Stimulated activated CD8-positive, alpha-beta memory T cell treated with anti-CD3 and anti-CD28 coated beads, Interleukin-15, amount 100 ng/mL, for 1 hour (primary cell): ENCODE data around the gene TOX4.

ENCODE experiments used
- DNase-seq: peaks from one replicate; pipeline ENCODE4 v3.0.0-alpha.2; 2020; ENCODE audit warnings: low read depth

The TOX4 gene

DNA sequence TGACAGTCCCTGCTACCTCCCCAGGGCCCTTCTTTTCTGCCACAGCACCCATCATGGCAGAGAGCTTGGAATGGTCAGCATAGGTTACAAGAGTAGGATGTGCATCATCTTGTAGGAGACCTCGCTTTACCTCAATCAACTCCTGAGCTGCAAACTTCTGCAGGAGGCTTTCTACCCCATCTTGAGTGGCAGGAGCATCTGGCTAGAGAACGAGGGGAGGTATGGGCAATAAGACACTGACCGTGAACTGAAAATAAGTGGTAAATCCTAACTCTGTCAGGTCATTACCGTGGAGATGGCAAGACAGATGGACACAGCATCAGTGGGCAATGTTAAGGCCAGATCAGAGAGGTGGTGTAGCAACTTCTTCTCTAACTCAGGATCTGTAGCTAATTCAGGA, 26.4 kb downstream of the TOX4 start:
- DNase-seq = no peak

DNA sequence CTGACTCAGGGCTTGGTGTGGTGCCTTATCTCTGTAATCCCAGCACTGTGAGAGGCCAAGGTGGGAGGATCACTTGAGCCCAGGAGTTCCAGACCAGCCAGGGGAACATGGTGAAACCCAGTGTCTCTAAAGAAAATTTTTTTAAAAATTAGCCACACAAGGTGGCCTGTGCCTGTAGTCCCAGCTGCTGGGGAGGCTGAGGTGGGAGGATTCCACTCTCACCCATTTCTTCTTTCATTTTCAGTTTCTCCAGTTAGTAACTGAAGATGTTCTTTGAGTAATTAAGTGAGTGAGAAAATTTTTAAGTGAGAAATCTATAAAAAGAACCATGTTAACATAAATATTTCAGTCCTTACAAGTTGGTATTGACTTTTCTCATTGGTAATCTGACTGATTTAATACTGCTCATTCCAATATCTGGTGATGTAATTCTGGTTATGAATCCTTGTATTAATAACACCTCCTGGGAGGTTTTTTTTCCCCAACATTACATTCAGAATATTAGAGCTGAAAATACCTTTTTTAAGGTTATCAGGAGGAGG, 28.1 kb downstream of the TOX4 start:
- DNase-seq = no peak

DNA sequence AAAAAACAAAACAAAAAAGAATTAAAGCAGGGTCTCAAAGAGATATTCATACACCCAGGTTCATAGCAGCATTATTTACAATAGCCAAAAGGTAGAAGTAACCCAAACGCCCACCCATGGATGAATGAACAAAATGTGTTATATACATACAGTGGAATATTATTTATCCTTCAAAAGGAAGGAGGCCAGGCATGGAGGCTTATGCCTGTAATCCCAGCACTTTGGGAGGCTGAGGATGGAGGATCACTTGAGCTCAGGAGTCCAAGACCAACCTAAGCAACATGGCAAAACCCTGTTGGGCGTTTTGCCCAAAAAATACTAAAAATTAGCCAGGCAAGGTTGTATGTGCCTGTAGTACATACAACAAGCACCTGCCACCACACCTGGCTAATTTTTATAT, 29.6 kb downstream of the TOX4 start:
- DNase-seq = no peak

DNA sequence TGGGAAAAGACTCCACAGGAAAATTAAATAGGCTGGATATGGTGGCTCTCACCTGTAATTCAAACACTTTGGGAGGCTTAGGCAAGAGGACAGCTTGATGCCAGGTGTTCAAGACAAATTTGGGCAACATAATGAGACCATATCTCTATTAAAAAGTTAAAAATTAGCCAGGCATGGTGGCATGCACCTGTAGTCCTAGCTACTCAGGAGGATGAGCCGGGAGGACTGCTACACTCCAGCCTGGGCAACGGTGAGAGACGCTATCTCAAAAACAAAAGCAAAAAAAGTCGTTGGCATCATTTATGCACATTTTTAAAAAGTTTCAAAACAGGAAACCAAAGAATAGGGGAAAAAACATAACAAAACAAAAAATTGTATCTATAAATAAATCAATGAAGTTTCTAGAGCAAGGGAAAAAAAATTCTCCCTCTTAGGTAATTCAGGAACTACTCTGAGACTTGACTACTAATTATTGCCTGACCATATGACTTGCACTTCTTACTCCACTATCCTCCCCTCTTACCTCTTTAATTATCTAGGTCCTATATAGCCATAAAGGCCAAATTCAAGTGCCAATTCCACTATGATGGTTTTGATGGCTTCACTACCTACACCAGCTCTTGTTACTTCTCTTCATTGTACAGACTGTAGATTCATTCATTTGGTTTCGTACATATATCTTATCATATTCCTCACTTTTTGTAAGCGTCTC, 32.6 kb downstream of the TOX4 start:
- no peak for DNase-seq

DNA sequence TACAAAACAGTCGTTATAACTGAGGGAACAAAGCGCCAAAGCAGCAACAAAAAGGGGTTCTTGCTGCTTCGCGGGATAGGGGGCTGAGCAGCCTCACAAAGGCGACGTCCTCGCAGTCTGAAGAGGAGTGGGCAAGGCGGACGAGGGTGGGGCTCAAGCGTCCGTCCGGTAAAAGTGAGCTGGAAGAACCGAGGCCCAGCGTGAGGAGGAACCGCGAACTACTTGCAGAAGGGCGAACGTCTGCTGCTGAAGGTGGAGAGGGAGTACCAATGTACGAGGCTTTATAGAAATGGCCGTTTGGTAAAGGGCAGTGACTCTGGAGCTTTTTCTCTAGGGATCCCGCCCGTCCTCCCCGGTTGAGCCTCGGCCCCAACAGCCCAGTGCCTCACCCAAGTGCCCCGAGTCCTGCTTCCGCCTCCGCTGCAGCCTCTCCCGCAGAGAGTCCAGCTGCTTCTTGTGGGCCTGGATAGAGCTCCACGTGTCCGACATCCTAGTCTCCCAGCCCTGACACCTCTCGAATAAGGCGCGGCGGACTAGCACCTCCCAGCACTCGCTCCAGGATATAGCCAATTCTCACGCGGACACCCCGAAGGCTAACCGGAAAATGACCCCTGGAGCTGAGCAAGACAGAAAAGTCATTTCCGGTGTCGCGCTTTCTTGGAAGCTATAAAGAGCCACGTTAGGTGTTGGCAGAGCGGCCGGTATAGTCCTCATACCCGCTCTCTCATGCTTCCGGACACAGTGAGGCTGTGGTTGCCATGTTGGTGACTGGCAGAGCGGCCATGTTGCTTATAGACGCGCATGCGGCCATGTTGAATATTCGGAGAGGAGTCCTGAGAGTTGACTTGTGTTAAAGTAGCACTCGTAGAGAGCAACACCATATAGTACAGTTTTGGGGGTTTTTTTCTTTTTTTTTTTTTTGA, 34.0 kb downstream of the TOX4 start, which contains the start of gene METTL3:
TSS of gene METTL3 (minus strand) at position 606 of the 923 bp plus-strand sequence. CDS start at position 489, 117 bp downstream.
- DNase-seq = peak; percentile 85

DNA sequence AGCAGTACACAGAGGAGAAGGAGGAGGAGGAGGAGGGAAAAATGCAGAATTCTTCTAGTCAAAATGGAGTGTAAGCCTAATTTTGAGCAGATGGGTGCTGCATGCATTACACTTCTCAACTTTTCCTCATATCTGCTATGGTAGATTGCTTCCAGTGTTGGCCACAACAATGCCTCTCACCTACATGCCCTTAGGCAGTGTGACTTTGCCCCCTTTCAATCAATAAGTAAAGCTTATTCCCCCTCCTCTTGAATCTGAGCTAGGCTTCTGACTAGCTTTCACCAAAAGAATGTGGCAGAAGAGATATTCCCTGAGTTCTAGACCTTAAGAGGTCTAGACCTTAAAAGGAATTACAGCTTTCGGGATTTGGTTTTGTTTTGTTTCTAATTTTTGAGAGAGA, 37.3 kb downstream of the TOX4 start:
- no peak for DNase-seq

DNA sequence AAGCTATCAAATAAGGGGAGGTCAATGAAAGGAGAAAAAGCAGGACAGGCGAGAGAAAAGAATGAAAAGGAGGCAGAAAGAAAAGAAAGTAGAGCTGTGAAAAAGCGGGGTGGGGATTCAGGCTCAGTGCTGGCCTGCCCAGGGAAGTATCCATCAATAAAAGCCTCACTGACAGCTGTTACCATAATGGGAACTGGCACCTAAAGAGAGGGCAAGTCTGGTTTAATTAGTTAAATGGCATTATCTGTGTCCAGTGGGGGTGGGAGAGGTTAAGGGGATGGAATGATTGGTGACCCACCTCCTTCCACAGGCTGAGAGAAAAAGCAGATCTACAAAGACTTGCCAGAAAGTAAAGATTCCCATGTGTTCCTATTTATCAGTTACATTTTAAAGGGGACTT, 41.7 kb downstream of the TOX4 start:
- DNase-seq = no peak

DNA sequence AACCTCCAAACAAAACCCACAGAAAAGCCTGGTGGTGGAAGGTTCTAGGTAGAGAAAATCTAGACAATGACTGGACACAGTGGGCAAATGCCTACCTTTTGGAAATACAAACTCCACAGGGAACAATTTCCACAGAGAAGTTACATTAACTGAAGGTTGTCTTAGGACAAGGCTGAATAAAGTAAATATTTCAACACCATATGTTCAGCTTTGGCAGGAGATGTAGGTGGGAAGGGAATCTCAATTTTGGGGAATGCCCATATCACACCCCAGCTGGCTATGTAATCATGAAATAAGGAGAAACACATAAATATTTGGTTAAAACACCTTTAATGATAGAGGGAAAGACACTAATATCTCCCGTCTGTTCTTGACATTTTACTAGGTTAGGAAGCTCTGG, 43.8 kb downstream of the TOX4 start:
- DNase-seq = no peak

DNA sequence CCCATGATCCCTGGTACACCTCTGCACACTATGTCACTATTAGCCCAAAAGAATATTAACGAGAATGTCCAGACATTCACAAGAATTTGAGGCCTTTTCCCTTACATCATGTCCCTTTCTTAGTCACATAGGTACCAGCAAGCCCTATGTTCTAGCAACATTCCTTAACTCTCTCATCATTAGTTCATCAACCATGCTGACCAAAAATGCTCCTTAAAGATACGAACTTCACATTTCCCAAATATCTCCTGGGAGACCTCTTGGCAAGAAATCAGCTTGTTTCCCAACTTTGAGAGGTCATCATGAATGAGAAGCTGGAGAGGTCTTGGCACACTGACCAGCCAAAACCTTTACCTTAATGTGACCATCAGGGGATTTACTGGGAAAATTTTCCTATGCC, 44.5 kb downstream of the TOX4 start:
- DNase-seq = no peak

DNA sequence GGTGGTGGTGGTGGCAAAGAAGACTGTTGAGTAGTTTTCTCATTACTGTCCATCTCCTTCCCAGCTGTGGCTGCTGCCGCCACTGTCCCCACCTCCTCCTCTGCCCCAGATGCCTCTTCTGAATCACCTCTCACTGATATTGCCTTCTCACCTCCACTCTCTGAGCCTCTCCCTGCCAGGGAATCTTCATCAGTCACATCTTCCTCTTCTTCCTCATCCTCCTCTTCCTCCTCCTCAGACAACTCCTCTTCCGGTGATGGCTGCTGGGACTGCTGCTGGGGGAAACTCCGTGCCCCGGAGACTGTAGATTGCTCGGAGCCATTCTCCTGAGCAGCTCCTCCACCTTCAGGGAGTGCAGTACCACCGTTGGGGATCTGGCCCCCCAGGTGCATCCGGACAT, 46.2 kb downstream of the TOX4 start:
- DNase-seq = no peak

DNA sequence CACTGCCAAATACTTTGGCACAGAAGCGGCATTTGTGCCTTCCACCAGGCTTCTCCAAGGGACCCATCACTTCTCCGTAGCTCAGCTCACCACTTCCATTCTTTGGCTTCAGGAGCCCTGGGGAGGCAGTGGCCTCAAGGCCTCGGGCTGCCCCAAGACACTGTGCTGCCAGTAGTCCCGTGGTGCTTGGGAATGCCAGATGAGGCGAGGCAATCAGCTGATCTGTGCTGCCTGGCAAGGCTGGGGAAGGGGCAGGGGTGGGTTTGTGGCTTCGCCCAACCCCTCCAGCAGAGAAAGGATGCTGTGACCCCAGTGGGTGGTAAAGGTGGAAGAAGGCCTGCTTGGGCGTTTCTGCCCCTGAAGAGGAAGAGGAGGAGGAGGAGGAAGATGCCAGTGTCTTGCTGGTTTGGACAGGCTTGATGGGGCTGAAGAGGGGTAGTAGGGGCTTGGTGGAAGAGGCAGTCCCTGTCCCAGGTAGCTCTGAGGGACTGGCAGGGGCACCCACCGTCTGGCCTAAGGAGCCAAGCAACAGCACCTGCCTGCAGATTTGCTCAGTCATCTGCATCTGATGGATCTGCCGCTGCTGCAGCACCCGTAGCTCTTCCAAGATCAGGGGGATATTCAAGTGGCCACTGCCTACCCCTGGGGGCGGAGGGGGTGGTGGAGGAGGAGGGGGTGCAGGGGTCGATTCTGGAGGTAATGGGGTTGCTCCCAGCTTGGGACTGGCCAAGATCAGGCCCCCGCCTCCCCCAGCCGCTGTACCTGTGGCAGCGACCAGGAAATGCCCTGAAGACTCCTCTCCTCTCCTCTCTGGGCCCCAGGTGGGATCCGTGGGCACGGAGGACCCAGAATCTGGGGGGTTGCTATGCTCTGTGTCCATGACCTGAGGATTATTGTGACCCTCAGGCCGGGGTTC, 47.8 kb downstream of the TOX4 start:
- DNase-seq = no peak

DNA sequence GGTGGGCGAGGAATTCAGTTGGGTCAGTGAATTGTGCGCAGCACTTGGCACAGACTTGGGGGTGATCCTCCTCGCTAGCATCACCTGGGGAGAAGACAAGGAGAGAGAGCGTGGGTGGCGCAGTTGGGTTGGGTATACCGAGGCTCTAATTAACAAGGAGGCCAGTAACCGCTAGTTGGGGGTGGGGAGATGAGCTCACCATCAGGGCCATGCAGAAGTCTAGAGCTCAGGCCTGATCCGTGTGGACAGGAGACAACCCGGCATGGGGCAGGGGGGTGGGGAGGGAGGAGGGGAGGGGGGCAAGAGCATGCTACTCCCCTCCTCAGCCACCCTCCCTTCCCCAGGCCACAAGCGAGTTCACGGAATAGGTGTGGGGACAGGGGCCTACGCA, 48.6 kb downstream of the TOX4 start:
- no peak for DNase-seq

DNA sequence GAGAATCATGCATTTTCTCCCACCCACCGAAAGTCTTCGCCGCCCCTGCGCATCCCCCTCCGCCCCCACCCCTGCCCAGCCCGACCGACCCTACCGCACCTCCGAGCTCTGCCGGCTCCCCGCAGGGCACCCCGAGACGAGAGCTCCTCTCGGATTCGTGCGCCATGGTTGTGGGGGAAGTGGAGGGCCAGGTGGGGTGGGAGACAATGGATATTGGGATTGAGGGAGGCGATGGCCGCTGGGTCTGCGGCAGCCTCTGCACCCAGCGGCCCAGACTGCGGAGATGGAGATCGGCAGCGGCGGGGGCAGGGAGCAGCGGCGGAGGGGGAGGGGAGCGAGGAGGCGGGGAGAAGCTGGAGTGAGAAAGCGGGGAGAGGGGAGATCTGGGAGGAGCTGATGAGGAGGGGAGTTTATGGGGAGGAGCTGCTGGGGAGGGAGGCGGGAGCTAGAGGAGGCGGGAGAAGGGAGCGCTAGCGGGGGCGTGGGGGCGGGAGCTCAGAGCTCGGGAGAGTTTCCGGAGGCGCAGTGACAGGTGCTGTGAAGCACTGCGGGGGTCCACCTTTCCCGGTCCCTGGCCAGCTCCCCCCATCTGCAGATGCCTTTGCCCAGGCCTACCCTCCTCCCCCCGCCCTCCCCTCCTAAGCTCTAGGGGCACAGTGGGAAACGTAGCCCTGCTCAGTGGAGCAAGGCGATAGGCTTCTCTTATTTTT, 49.1 kb downstream of the TOX4 start, which contains the start of gene SALL2:
TSS of gene SALL2 (minus strand) at position 385 of the 710 bp plus-strand sequence. CDS start at position 166, 219 bp downstream.
- DNase-seq = peak; percentile 29

DNA sequence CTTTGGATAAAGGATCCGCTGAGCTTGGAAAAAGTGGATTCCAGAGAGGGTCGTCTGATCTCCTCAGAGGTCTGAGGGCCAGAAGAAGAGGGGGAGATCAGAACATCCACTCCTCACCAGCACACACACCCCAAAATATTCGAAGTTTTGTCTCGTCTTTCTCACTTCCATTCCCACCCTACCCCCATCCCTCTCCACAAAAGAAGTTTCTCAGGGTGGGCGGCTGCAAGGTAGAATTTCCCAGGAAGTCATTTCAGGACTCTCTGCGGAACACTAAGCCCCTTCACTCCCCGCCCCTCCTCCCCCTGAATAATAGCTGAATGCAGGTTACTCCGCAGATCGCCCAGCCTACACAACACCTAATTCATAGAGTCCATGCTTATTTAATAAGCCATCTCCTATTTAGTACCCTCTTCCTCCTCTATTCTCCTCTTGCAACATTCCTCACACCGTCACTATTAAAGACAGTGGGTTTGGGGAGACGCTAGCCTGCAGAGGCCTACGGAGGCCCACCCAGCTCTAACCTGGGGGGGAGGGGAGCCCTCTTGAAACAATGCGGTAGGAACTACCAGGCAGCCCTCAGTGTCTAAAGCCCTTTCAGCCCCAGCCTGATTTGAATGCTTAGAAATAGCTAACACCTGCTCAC, 49.8 kb downstream of the TOX4 start:
- no peak for DNase-seq

DNA sequence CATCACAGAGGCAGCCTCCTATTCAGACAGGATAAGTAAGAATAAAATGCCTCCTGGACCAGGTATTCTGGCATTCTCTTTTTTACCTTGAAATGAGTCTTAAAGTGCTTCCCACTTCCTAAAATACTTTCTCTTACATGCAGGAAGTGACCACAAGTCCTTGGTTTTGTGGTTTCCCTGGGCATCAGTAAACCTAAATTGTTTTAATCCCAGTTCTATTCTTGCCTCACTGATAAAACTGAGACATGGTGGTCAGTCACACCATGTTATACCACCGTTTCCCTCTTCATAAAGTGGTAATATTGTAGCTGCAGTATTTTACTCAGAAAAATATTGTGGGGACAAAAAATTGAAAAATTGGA, 50.3 kb downstream of the TOX4 start:
- no peak for DNase-seq

DNA sequence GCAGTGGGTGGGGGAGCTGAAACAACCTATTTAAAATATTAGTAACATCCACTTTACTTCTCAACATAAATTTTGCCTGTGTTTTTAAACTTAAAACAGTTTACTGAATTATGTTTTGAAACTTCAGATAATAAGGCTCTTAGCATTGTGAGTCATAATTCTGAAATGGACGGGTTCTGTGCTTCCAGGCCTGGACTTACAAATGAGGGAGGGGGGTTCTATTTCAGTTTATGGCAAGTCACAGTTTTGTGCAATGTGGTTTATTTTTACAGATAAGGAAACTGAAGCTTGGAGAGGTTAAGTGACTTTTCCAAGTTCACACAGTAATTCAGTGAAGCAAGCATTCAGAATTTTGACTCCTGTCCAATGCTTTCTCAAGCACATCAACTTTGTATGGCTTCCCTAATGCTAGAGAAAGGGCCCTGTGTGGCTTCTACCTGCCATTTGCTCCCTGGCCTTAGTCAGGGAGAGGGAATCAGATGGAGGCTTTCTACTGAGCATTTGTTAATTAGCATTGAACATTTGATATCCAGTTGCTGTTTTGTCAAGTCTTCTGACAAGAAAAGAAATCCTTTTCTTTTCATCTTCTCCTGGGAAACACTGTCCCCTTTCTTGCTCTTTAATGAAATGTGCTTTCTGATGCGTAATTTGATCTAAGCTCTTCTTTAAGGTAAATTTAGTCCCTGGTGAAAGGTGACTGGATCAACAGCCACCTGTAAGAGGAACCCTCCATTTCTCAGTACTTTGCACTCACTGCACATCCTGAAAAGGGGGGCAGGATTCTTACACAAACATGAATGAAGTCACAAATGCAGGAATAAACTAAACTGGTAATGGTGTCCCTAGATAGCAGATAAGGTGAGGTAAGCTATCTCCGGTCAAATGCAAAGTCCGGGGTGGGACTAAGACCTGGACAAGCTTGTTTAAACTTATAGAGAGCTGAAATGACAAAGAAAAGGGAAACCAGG, 51.7 kb downstream of the TOX4 start:
- DNase-seq = no peak

DNA sequence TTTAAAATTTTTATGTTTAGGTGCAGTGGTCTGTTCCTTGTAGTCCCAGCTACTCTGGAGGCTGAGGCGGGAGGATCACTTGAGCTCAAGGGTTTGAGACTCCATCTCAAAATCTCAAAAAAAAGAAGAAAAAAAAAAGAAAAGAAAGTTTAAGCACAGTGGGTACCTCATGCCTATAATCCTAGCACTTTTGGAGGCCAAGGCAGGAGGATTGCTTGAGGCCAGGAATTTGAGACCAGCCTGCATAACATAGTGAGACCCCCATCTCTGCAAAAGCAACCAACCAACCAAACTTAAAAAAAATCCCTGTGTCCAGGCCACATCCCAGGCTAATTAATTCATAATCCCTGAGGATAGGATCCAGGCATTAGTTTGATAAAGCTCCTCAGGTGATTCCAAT, 52.5 kb downstream of the TOX4 start:
- DNase-seq = no peak

DNA sequence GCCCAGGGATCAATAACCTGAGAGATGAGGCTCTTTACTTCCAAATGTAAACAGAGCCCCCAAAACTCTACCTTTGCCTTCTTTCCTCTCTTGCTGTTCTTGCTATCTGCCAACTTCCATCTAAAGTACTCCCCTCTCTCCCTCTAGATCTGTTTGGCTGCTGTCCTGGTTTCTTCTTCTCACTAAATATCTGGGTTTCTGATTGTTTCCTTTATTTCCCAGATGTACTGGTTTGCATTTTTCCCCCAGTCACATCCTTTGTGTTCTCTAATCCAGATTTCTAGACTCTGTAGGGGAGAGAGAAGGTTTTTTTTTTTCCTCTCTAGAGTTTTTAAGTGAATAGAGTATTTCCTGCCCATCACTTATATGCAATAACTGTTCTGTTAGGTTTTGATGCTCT, 56.3 kb downstream of the TOX4 start:
- no peak for DNase-seq

DNA sequence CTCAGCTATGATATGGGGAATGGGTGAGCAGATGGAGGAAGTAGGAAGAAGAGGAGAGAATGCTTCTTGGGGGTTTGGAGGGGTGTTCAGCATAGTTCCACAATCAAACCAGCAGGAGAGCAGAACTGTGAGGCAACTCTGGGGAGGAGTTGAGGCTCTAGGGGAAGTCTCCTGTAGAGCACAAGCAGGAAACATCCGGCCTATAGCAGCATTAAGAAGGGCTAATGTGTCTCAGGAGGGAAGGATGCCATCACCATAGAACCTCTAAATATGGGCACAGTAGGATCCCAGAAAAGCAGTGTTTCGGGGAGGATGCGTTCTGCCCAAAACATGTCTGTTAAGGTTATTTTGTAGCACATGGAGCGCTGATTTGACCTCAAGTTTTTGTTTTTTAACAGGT, 57.6 kb downstream of the TOX4 start:
- no peak for DNase-seq
